HG02973 (cell line): ENCODE data around the gene ANKS1A.
"Not testable (repeated sequence)": the region's sequence is repeated elsewhere in the genome, so short reads cannot be mapped to it uniquely, and the experiment has no call there.

Experiments
- ATAC-seq: cut with Tn5 transposase; IDR thresholded peaks from one replicate; pipeline ENCODE4 v1.9.1; 2021; ENCODE audit warnings: moderate library complexity; ENCODE audit not compliant: unreplicated experiment

The ANKS1A gene

GRCh38 chr6:35092362-35093117 is 203.5 kb downstream of the ANKS1A start:
- no peak for ATAC-seq

DNA sequence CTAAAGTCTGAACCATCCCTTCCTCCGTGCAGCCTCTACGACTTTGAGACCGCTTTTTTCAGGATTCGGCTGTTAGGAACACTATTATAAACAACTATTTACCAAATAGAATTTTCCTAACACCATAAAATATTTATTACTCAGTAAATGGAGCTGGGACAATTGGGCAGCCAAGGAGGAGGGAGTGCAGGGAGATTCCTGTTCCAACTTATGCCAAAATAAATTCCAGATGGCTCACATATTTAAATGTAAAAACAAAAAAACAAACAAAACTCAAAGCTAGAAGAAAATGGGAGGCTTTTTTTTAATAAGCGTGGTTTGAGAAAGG is 204.0 kb downstream of the ANKS1A start:
- ATAC-seq = no peak

DNA sequence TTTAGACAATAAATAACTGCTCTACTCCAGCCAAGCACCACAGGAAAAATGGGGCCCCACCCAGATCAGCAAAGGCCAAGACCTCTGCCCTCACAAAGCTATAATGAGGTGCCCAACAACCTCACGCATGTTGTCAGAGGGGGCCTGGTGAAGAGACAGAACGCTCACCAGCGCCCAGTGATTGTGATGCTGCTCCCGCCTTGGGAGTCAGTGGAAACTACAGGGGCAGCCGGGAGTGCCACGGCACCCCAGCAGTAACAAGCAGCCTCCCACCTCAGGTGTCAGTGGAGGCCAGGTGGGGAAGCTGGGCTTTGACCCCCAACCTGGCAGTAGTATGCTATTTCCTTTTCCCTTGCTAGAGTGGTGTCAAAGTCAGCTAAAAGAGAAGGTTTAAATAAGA is 204.7 kb downstream of the ANKS1A start:
- no peak for ATAC-seq

- ATAC-seq = no peak
These were observed 205.1 kb downstream of the ANKS1A start for GRCh38 chr6:35094183-35094582.

- no peak for ATAC-seq
These were observed 207.2 kb downstream of the ANKS1A start for GRCh38 chr6:35096129-35096862.

GRCh38 chr6:35099116-35099515 is 210.1 kb downstream of the ANKS1A start:
- no peak for ATAC-seq

GRCh38 chr6:35105078-35105477 is 216.0 kb downstream of the ANKS1A start:
- no peak for ATAC-seq

GRCh38 chr6:35106061-35106460 is 217.0 kb downstream of the ANKS1A start:
- ATAC-seq = not testable (repeated sequence)

GRCh38 chr6:35107208-35107607 is 218.2 kb downstream of the ANKS1A start:
- ATAC-seq = not testable (repeated sequence)

GRCh38 chr6:35107761-35108160 is 218.7 kb downstream of the ANKS1A start:
- ATAC-seq = not testable (repeated sequence)

DNA sequence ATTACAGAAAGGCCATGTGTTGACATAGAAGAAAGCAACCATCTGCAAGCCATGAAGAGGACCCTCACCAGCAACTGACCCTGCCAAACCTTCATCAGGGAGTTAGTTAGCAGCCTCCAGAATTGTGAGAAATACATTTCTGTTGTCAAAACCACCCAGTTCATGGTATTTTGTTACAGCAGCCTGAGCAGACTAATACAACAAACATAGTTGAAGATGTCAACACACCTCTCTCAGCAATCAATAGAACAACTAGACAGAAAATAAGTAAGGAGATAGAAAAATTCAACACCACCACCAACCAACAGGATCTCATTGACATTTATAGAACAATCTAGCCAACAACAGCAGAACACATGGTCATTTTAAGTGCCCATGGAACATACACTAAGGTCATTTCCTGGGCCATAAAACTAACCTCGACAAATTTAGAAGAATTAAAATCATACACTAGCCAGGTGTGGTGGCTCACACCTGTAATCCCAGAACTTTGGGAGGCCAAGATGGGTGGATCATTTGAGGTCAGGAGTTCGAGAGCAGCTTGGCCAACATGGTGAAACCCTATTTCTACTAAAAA is 219.3 kb downstream of the ANKS1A start:
- no peak for ATAC-seq

DNA sequence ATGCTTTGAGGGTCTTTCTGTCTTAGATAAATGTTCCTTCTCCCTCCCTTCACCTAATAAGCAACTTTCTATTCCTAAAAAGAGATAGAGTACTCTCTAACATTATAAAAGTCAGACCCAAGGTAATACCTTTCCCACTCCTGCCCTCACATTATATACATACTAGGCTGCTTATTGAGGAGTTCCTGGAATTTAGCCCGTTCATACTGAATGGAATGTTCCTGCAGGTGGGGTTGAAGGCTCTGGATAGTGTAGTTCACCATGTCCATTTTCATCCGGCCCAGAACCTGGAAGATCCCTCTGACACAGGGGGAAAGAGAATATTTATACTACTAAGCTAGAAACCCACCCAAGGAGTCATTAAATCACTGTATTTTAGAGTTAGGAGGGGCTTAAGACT is 231.7 kb downstream of the ANKS1A start:
- ATAC-seq = no peak

DNA sequence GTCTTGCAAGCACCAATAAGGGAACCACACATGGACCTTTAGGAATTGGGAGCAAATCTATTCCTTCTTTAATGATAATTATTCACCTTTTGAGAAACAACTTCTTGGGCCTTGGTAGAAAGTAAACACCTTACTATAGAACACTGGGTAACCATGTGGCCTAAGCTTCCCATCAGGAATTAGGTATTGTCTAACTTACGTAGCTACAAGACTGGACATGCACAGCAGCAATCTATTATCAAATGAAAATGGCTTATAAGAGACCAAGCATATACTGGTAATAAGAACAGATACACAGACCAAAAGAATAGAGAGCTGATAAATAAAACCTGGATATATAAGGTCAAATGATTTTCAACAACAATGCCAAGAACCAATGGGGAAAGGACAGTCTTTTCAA is 235.3 kb downstream of the ANKS1A start:
- ATAC-seq = no peak

DNA sequence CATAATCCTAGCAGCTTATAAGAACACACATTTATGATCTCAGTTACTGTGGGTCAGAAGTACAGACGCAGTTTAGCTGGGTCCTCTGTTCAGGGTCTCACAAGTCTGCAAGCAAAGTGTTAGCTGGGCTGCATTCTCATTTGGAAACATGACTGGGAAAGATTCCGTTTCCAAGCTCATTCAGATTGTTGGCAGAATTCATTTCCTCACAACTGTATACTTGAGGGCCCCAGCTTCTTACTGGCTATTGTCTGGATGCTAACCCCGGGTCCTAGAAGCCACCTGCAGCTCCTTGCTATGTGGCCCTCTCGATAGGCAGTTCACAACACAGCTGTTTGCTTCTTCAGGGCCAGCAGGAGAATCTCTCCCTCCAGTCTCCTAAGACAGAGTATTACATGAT is 239.0 kb downstream of the ANKS1A start:
- no peak for ATAC-seq

DNA sequence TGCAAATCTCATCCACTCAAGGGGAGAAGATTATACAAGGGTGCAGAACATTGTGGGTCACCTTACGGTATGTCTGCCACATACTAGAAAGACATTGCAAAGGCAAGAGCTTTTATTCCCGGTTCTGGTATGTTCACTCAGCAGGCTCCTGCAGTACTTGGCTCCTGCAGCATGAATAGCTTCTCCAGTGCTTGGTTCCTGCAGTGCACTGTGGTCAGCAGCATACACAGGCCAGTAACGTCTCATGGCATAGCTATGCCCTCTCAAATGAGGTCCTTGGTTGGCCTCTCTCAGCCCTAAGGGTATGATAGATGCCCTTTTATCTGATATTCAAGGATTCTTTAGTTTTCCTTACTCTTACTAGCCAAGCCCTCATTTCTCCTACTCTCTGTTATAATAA is 239.4 kb downstream of the ANKS1A start:
- no peak for ATAC-seq

DNA sequence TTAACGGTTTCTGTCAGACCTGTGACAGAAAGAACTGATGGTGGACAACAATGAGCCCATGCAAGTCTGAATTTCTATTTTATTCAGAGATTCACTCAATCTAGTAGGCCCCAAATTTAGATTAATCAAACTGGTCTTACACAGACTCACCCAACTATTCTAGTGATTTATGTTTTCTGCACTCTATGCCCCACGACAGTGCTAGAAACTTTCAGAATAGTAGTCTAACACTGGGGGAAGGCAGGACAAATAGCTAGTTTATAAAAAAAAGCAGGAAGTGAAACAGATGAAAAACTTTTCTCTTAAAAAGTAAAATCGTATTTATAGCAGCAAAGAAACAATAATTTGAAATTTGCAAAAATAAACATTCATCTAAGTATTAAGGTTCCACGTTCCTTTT is 247.1 kb downstream of the ANKS1A start:
- ATAC-seq = no peak

- ATAC-seq = not testable (repeated sequence)
These were observed 249.1 kb downstream of the ANKS1A start for GRCh38 chr6:35138191-35138590.

DNA sequence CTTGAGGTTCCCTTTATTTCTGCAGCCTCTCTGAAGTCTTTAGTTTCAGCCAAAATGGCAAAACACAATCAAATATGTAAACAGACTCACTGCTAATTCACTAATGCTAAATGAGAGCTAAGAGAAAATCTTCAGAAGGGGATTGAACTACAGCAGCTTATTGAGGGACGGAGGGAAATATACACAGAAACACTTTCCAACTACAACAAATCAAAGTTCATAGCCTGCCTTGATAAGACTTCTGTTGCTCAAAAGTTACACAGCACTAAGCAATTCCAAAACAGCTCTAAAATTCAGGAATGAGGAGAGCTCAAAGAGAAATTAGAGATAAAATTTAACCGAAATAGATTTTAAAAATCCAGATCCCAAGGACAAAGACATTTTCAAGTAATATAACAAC is 250.4 kb downstream of the ANKS1A start:
- ATAC-seq = no peak

- ATAC-seq = no peak
These were observed 251.0 kb downstream of the ANKS1A start for GRCh38 chr6:35139924-35140638.

- ATAC-seq = no peak
These were observed 251.6 kb downstream of the ANKS1A start for GRCh38 chr6:35140639-35141006.
